ENCODE data around the gene ANP32E. TPM values are rescaled to one million over a fixed set of nuclear protein-coding genes. Genes with fewer than 3 reads are reported as not detected.

Gene ANP32E
- total RNA-seq, 1 donor from 2014 or later, result 27.9 TPM

- Histone ChIP-seq H3K36me3 (no peaks in the 10 kb centered on the region), H3K9me3 (no peaks in the 10 kb centered on the region), H3K4me1 (peaks cover 10% of the 10 kb centered on the region), H3K27me3 (ENCODE audit: low read depth) (no peaks in the 10 kb centered on the region), H3K27ac (no peak overlapping the region), H3K4me3 (no peak overlapping the region)
- intact Hi-C loops (cut with DNase I), result no loop called here
- no peak for DNase-seq
- TF ChIP-seq CTCF (IDR thresholded peaks at IDR 0.05), result no peak
- ATAC-seq, result no peak
Measured at GRCh38 chr1:150185481-150185880, 50.4 kb downstream of the ANP32E start.

GRCh38 chr1:150183061-150183460 lies 52.9 kb downstream of the ANP32E start:
- Histone ChIP-seq H3K36me3 (no peaks in the 10 kb centered on the region), H3K9me3 (no peaks in the 10 kb centered on the region), H3K27me3 (ENCODE audit: low read depth) (no peaks in the 10 kb centered on the region), H3K4me3 (no peak overlapping the region), H3K27ac (no peak overlapping the region), H3K4me1 (peaks cover 10% of the 10 kb centered on the region)
- intact Hi-C loops (cut with DNase I), result no loop called here
- no peak for TF ChIP-seq CTCF (IDR thresholded peaks at IDR 0.05)
- ATAC-seq (no peak), DNase-seq (no peak)

- Histone ChIP-seq H3K4me1 (peaks cover 4% of the 10 kb centered on the region), H3K4me3 (no peak overlapping the region), H3K27ac (no peak overlapping the region), H3K27me3 (ENCODE audit: low read depth) (no peaks in the 10 kb centered on the region), H3K36me3 (no peaks in the 10 kb centered on the region), H3K9me3 (no peaks in the 10 kb centered on the region)
- intact Hi-C loops (cut with DNase I), result no loop called here
- DNase-seq (no peak), ATAC-seq (no peak)
- TF ChIP-seq CTCF (IDR thresholded peaks at IDR 0.05), result no peak
Measured at GRCh38 chr1:150182247-150182646, 53.7 kb downstream of the ANP32E start.

- DNase-seq (no peak), ATAC-seq (no peak)
- no peaks in the 10 kb centered on the region for H3K27me3 ChIP-seq (ENCODE audit: low read depth)
- intact Hi-C loops (cut with DNase I), result no loop called here
- H3K4me1 ChIP-seq, result no peaks in the 10 kb centered on the region
- H3K4me3 ChIP-seq, result no peak overlapping the region
- H3K36me3 ChIP-seq, result no peaks in the 10 kb centered on the region
- no peak for TF ChIP-seq CTCF (IDR thresholded peaks at IDR 0.05)
- no peaks in the 10 kb centered on the region for H3K9me3 ChIP-seq
- H3K27ac ChIP-seq, result no peak overlapping the region
Measured at GRCh38 chr1:150180474-150180873, 55.4 kb downstream of the ANP32E start.

GRCh38 chr1:150179867-150180266 lies 56.0 kb downstream of the ANP32E start:
- H3K9me3 ChIP-seq, result no peaks in the 10 kb centered on the region
- no peak for TF ChIP-seq CTCF (IDR thresholded peaks at IDR 0.05)
- no peak overlapping the region for H3K4me3 ChIP-seq
- no peaks in the 10 kb centered on the region for H3K27me3 ChIP-seq (ENCODE audit: low read depth)
- DNase-seq (no peak), ATAC-seq (no peak)
- no peaks in the 10 kb centered on the region for H3K4me1 ChIP-seq
- no peaks in the 10 kb centered on the region for H3K36me3 ChIP-seq
- H3K27ac ChIP-seq, result no peak overlapping the region
- intact Hi-C loops (cut with DNase I), result no loop called here

- H3K27me3 ChIP-seq (ENCODE audit: low read depth), result no peaks in the 10 kb centered on the region
- DNase-seq (no peak), ATAC-seq (peak in 1 of 2 donors; percentile 41)
- no peaks in the 10 kb centered on the region for H3K36me3 ChIP-seq
- H3K9me3 ChIP-seq, result no peaks in the 10 kb centered on the region
- H3K4me1 ChIP-seq, result no peaks in the 10 kb centered on the region
- no peak overlapping the region for H3K27ac ChIP-seq
- TF ChIP-seq CTCF (IDR thresholded peaks at IDR 0.05), result no peak
- intact Hi-C loops (cut with DNase I), result no loop called here
- H3K4me3 ChIP-seq, result no peak overlapping the region
Measured at GRCh38 chr1:150178548-150178947, 57.4 kb downstream of the ANP32E start.

Measured in lower lobe of right lung (tissue), 2 donors.